BE2C (cell line): Measurements from ENCODE around the gene KCNK17.

Source experiments
- DNase-seq: peaks from one replicate; pipeline ENCODE4 v3.0.0-alpha.2; 2020
- H3K27me3 ChIP-seq: fragments of 250-450 bp; sonication (Bioruptor Pico); 2 replicates; pipeline ENCODE4 v1.5.1; 2020; ENCODE audit warnings: mild to moderate bottlenecking
- H3K36me3 ChIP-seq: fragments of 250-450 bp; sonication (Bioruptor Pico); 2 replicates; pipeline ENCODE4 v1.5.1; 2020; ENCODE audit warnings: mild to moderate bottlenecking
- H3K4me1 ChIP-seq: fragments of 250-450 bp; sonication (Bioruptor Pico); 2 replicates; pipeline ENCODE4 v1.5.1; 2020
- H3K4me3 ChIP-seq: 2 replicates; pipeline ENCODE4 v1.5.1; 2011; ENCODE audit warnings: low read depth, low read length
- H3K9me3 ChIP-seq: fragments of 250-450 bp; sonication (Bioruptor Pico); 2 replicates; pipeline ENCODE4 v1.5.1; 2020
- TF ChIP-seq, protein P1 (sequence below): IDR thresholded peaks from 2 replicates; pipeline ENCODE4 v1.5.1; 2012; ENCODE audit warnings: mild to moderate bottlenecking, low read depth, low read length

Gene KCNK17

DNA sequence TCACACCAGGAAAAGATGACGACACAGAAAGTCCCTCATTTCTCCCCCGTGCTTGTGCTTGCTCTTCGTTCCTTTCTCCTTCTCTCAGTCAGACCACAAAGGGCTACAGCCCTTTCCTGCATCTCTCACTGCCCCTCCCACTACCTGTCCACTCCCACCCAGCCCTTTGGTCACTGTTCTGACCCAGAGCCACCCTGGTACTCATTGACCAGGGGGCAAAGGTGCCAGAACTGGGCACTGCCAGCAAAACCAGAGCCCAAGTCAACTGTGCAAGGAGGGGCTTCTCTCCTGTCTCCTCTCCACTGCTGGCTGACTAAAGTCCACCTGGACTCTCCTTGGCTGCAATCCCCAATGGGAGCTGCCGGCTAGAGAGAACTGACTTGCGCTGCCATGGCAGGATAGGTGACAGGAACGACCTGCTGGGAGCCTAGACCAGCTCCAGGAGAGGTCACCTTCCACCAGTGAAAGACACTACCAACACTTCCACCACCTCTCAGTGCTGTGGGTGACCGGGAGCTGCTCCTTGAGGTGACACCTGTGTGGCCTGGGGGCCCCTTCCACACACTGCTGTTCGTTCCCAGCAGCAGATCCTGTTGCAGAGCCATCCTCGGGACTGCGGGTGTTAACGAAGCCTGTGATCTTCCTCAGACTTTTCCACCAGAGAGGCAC lies 32.8 kb downstream of the KCNK17 start:
- no peak overlapping the region for H3K4me3 ChIP-seq
- H3K9me3 ChIP-seq, result no peaks in the 10 kb centered on the region
- H3K4me1 ChIP-seq, result no peaks in the 10 kb centered on the region
- H3K27me3 ChIP-seq, result peaks cover 15% of the 10 kb centered on the region
- H3K36me3 ChIP-seq, result no peaks in the 10 kb centered on the region
- no peak for DNase-seq
- TF ChIP-seq, protein P1, sequence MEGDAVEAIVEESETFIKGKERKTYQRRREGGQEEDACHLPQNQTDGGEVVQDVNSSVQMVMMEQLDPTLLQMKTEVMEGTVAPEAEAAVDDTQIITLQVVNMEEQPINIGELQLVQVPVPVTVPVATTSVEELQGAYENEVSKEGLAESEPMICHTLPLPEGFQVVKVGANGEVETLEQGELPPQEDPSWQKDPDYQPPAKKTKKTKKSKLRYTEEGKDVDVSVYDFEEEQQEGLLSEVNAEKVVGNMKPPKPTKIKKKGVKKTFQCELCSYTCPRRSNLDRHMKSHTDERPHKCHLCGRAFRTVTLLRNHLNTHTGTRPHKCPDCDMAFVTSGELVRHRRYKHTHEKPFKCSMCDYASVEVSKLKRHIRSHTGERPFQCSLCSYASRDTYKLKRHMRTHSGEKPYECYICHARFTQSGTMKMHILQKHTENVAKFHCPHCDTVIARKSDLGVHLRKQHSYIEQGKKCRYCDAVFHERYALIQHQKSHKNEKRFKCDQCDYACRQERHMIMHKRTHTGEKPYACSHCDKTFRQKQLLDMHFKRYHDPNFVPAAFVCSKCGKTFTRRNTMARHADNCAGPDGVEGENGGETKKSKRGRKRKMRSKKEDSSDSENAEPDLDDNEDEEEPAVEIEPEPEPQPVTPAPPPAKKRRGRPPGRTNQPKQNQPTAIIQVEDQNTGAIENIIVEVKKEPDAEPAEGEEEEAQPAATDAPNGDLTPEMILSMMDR, result no peak

GRCh38 chr6:39280247-39280731 lies 33.9 kb downstream of the KCNK17 start:
- no peak for DNase-seq
- TF ChIP-seq, protein P1, result no peak
- Histone ChIP-seq H3K9me3 (no peaks in the 10 kb centered on the region), H3K36me3 (no peaks in the 10 kb centered on the region), H3K4me1 (no peaks in the 10 kb centered on the region), H3K27me3 (peaks cover 15% of the 10 kb centered on the region), H3K4me3 (no peak overlapping the region)

GRCh38 chr6:39279539-39279938 lies 34.7 kb downstream of the KCNK17 start:
- no peaks in the 10 kb centered on the region for H3K36me3 ChIP-seq
- peaks cover 15% of the 10 kb centered on the region for H3K27me3 ChIP-seq
- no peaks in the 10 kb centered on the region for H3K4me1 ChIP-seq
- TF ChIP-seq, protein P1, result no peak
- DNase-seq, result no peak
- no peak overlapping the region for H3K4me3 ChIP-seq
- no peaks in the 10 kb centered on the region for H3K9me3 ChIP-seq

GRCh38 chr6:39276379-39276995 lies 37.7 kb downstream of the KCNK17 start:
- no peak for DNase-seq
- Histone ChIP-seq H3K4me1 (no peaks in the 10 kb centered on the region), H3K9me3 (no peaks in the 10 kb centered on the region), H3K36me3 (no peaks in the 10 kb centered on the region), H3K27me3 (peaks cover 4% of the 10 kb centered on the region; the same call in 1 of the 2 replicates), H3K4me3 (no peak overlapping the region)
- TF ChIP-seq, protein P1, result no peak

DNA sequence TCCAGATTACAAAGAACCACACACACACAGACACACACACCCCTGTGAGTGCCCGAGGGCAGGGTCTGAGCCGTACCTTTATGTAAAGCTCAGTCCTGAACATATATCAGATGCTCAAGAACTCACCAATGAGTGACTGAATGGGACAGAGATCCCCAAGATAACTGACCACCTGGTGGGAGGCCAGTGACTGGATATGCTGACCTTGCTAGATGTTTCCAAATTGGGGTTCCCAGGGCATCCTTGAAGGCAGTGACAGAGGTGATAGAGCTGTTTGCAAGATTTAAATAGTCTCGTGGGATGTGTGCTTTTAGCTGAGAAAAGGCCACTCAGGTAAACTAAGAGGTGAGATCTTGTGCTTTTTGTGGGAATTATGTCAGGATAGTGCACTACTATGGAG lies 39.3 kb downstream of the KCNK17 start:
- Histone ChIP-seq H3K4me3 (no peak overlapping the region), H3K9me3 (no peaks in the 10 kb centered on the region), H3K27me3 (no peaks in the 10 kb centered on the region; the same call in 1 of the 2 replicates), H3K36me3 (no peaks in the 10 kb centered on the region), H3K4me1 (no peaks in the 10 kb centered on the region)
- DNase-seq, result no peak
- TF ChIP-seq, protein P1, result no peak

DNA sequence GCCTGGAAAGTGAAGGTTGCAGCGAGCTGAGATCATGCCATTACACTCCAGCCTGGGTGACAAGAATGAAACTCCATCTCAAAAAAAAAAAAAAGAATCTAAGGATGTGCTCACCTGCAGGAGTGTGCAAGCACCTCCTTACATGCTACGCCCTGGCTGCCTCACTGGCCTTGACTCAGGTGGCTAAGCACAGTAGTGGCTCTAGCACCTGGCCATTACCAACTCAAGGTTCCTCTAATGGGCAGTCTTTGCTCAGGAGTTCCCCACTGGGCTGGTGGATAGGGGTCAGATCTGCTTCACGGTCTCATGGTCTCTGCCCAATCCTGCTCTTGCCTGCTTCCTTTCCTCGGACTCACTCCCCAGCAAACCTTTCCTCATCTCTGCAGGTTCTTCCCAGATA lies 39.7 kb downstream of the KCNK17 start:
- TF ChIP-seq, protein P1, result no peak
- Histone ChIP-seq H3K9me3 (no peaks in the 10 kb centered on the region), H3K4me1 (no peaks in the 10 kb centered on the region), H3K27me3 (no peaks in the 10 kb centered on the region; the same call in 1 of the 2 replicates), H3K4me3 (no peak overlapping the region), H3K36me3 (no peaks in the 10 kb centered on the region)
- DNase-seq, result no peak
